ENCODE results near the gene RAPGEF4.

DNA sequence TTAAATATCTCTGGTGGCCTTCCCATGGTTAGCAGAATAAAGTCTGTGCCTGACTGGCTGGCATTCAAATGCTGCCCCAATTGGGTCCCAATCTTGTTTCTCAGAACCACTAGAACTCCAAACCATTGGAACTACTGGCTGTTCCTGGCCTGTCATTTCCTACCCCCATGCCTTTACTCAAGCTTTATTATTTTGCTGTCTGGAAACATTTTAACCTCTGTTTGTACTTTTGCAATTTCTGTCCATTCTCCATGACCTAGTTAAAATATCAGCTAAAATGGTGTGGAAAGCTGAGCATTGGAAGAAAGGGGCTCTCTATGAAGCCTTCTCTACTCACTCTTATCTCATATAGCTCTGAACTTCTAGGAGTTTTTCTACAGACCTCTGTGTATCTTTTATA, 38.7 kb downstream of the RAPGEF4 start:
- TF ChIP-seq, protein P1, sequence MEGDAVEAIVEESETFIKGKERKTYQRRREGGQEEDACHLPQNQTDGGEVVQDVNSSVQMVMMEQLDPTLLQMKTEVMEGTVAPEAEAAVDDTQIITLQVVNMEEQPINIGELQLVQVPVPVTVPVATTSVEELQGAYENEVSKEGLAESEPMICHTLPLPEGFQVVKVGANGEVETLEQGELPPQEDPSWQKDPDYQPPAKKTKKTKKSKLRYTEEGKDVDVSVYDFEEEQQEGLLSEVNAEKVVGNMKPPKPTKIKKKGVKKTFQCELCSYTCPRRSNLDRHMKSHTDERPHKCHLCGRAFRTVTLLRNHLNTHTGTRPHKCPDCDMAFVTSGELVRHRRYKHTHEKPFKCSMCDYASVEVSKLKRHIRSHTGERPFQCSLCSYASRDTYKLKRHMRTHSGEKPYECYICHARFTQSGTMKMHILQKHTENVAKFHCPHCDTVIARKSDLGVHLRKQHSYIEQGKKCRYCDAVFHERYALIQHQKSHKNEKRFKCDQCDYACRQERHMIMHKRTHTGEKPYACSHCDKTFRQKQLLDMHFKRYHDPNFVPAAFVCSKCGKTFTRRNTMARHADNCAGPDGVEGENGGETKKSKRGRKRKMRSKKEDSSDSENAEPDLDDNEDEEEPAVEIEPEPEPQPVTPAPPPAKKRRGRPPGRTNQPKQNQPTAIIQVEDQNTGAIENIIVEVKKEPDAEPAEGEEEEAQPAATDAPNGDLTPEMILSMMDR (IDR thresholded peaks at IDR 0.05) = no peak
- TF ChIP-seq POLR2A (IDR thresholded peaks at IDR 0.05) = no peak

Data from Peyer's patch (tissue), 4 donors.